ENCODE measurements around the gene GREM2.

- TF ChIP-seq CTCF (IDR thresholded peaks at IDR 0.05) (no peak), POLR2A (IDR thresholded peaks at IDR 0.05) (no peak)
These were observed 49.2 kb downstream of the GREM2 start for GRCh38 chr1:240562779-240563178.
